K562 (cell line): Measurements from ENCODE around the gene HSD17B3. TPM values are rescaled to one million over a fixed set of nuclear protein-coding genes. Genes with fewer than 3 reads are reported as not detected.

Source experiments
- ATAC-seq: fragments of 200-7000 bp; cut with Tn5 transposase; 3 replicates; pipeline ENCODE4 v1.9.1; 2020; ENCODE audit warnings: moderate library complexity
- BruUV-seq: library from RNA; stranded (reverse); fragments of 400-500 nt; replicated peaks from 2 replicates; lab custom pipeline; 2021; lab: Mats Ljungman, UMichigan
- CTCF ChIA-PET: fragments of 300-600 bp; formaldehyde crosslinking; extraction: SDS; loops from one replicate; lab custom pipeline; 2021; ENCODE audit warnings: low intra/inter-chr PET ratio; lab: Yijun Ruan, JAX
- POLR2A ChIA-PET: fragments of 300-600, 350-650 bp; sonication (Branson Sonifier 250); formaldehyde crosslinking; extraction: SDS; loops from one replicate; lab custom pipeline; 2021; ENCODE audit warnings: antibody characterized with exemption, inconsistent platforms; lab: Yijun Ruan, JAX
- DNase-seq, 4 experiments: peaks; one replicate each; pipeline versions ENCODE4 v3.0.0 to v3.0.0-alpha.2; 2011 to 2018; ENCODE audit warnings: low spot score in 3 of 4, mixed read lengths in 3 of 4; ENCODE audit errors: extremely low read depth in 1 of 4
- FAIRE-seq: peaks from 2 replicates; lab custom pipeline; 2011; peaks lifted over from hg19 to GRCh38; lab: Jason Lieb, UNC
- H2AFZ ChIP-seq: 2 replicates; pipeline ENCODE4 v1.6.0; 2011; ENCODE audit warnings: low read depth, low read length, control low read depth, inconsistent platforms
- H3K27ac ChIP-seq: fragments of 200-600 bp; 3 replicates; pipeline ENCODE4 v1.8.0; 2011; ENCODE audit warnings: low read depth, mild to moderate bottlenecking, control low read depth, inconsistent platforms, low read length, moderate library complexity, mixed read lengths; ENCODE audit errors: extremely low read depth
- H3K27me3 ChIP-seq, 2 experiments: fragments of 300-600 bp in 1 of 2; 2 replicates in 1 of 2; 3 replicates in 1 of 2; pipeline versions ENCODE4 v1.6.0 to v1.8.0; 2011; ENCODE audit warnings: inconsistent platforms in 2 of 2, low read length in 2 of 2, mild to moderate bottlenecking in 1 of 2, mixed read lengths in 1 of 2, moderate library complexity in 1 of 2; ENCODE audit not compliant: control insufficient read depth in 2 of 2, insufficient read depth in 2 of 2
- H3K36me3 ChIP-seq: fragments of 300-600 bp; 3 replicates; pipeline ENCODE4 v1.8.0; 2011; ENCODE audit warnings: mild to moderate bottlenecking, low read length, inconsistent platforms; ENCODE audit not compliant: control insufficient read depth, insufficient read depth
- H3K4me1 ChIP-seq, 2 experiments: fragments of 200-600 bp in 1 of 2; replicated peaks in 1 of 2; 2 replicates in 1 of 2; 3 replicates in 1 of 2; pipeline versions ENCODE4 v1.5.1 to v1.8.0; 2011; ENCODE audit warnings: inconsistent platforms in 2 of 2, low read length in 2 of 2, mild to moderate bottlenecking in 1 of 2, mixed read lengths in 1 of 2, moderate library complexity in 1 of 2; ENCODE audit not compliant: control insufficient read depth in 2 of 2, insufficient read depth in 2 of 2
- H3K4me2 ChIP-seq: 2 replicates; pipeline ENCODE4 v1.6.1; 2011; ENCODE audit warnings: low read length, control low read depth, inconsistent platforms, mixed read lengths; ENCODE audit not compliant: insufficient read depth
- H3K4me3 ChIP-seq: fragments of 200-600 bp; sonication (generic), shearing (Covaris generic); 2 replicates; pipeline ENCODE4 v1.5.1; 2016; ENCODE audit warnings: control low read depth, inconsistent platforms
- H3K79me2 ChIP-seq: fragments of 200-600 bp; 3 replicates; pipeline ENCODE4 v1.8.0; 2011; ENCODE audit warnings: low read length, inconsistent platforms; ENCODE audit not compliant: control insufficient read depth, insufficient read depth
- H3K9ac ChIP-seq, 2 experiments: 2 replicates each; pipeline versions ENCODE4 v1.6.0 to v1.6.1; 2011; ENCODE audit warnings: low read depth in 2 of 2, low read length in 2 of 2, control low read depth in 1 of 2, inconsistent platforms in 1 of 2, mild to moderate bottlenecking in 1 of 2, mixed read lengths in 1 of 2; ENCODE audit not compliant: insufficient read depth in 1 of 2
- H3K9me1 ChIP-seq: one replicate; pipeline ENCODE4 v1.6.0; 2011; ENCODE audit warnings: inconsistent platforms, mild to moderate bottlenecking, low read length, moderate library complexity; ENCODE audit not compliant: control insufficient read depth, insufficient read depth
- H3K9me3 ChIP-seq: replicated peaks from 2 replicates; pipeline ENCODE4 v1.5.1; 2011; ENCODE audit warnings: low read depth, low read length, inconsistent platforms; ENCODE audit not compliant: control insufficient read depth, insufficient read depth
- H4K20me1 ChIP-seq: replicated peaks from 2 replicates; pipeline ENCODE4 v1.6.1; 2011; ENCODE audit warnings: low read length, inconsistent platforms, mixed read lengths; ENCODE audit not compliant: control insufficient read depth, insufficient read depth
- CTCF ChIP-seq, 3 experiments: IDR thresholded peaks in 2 of 3; conservative IDR thresholded peaks in 1 of 3; 2 replicates each; pipeline ENCODE4 v1.5.1; 2011 to 2012; ENCODE audit warnings: low read length in 3 of 3, mild to moderate bottlenecking in 3 of 3, control low read depth in 2 of 3, improper control_type of control experiment in 1 of 3, inconsistent platforms in 1 of 3, low read depth in 1 of 3, mixed read lengths in 1 of 3, moderate library complexity in 1 of 3; ENCODE audit not compliant: insufficient read depth in 2 of 3
- KAT7 ChIP-seq: sonication (generic); formaldehyde crosslinking; IDR thresholded peaks from 2 replicates; pipeline ENCODE4 v1.8.0; 2022; ENCODE audit warnings: missing genetic modification reagents, mild to moderate bottlenecking, borderline replicate concordance
- KLF16 ChIP-seq: IDR thresholded peaks from 2 replicates; pipeline ENCODE4 v1.6.1; 2016; ENCODE audit warnings: antibody characterized with exemption
- RAD21 ChIP-seq, 2 experiments: fragments of 250-450 bp in 1 of 2; fragments of 450-650 bp in 1 of 2; sonication (Bioruptor Pico) in 1 of 2; formaldehyde crosslinking in 1 of 2; IDR thresholded peaks in 1 of 2; conservative IDR thresholded peaks in 1 of 2; 2 replicates each; pipeline versions ENCODE4 v1.4.0 to v1.8.0; 2020 to 2022; ENCODE audit warnings: mild to moderate bottlenecking in 2 of 2, moderate library complexity in 1 of 2
- SMC3 ChIP-seq: conservative IDR thresholded peaks from 2 replicates; pipeline ENCODE4 v1.6.1; 2011; ENCODE audit warnings: low read depth, low read length, improper control_type of control experiment; ENCODE audit not compliant: insufficient read depth
- STAG1 ChIP-seq: sonication (generic); formaldehyde crosslinking; IDR thresholded peaks from 2 replicates; pipeline ENCODE4 v1.5.0; 2020; ENCODE audit warnings: missing genetic modification reagents, borderline replicate concordance
- ZFP91 ChIP-seq: sonication (generic); formaldehyde crosslinking; IDR thresholded peaks from 2 replicates; pipeline ENCODE4 v1.8.0; 2022; ENCODE audit warnings: mild to moderate bottlenecking, missing genetic modification reagents
- ZNF239 ChIP-seq: fragments of 250-450 bp; sonication (Bioruptor Pico); IDR thresholded peaks from 2 replicates; pipeline ENCODE4 v1.4.0; 2020; ENCODE audit warnings: mild to moderate bottlenecking
- WGBS: fragments of 100-300 bp; shearing (Covaris generic); methylation state at CpG from one replicate; pipeline ENCODE4 v1.1.6; 2016; ENCODE audit warnings: low coverage, mixed read lengths; ENCODE audit not compliant: insufficient coverage; ENCODE audit errors: missing lambda C conversion rate; 5-methylcytosine and 5-hydroxymethylcytosine counted together
- in situ Hi-C: fragments of 300-500 bp; cut with MboI; formaldehyde crosslinking; loops from 4 replicates; pipeline ENCODE4 v1.15.0; 2018; ENCODE audit warnings: inconsistent platforms, mixed read lengths
- intact Hi-C: fragments of 100-400 bp; cut with micrococcal nuclease; formaldehyde crosslinking; loops from 2 replicates; pipeline ENCODE4 v1.14.2; 2022
- polyA plus RNA-seq, 8 experiments: library from polyadenylated mRNA; depleted of rRNA in 4 of 8; stranded (reverse) in 5 of 8; unstranded in 3 of 8; fragments of >200 nt; fragmentation: Nextera tagmentation in 2 of 8; fragmentation: Illumina TruSeq in 1 of 8; extraction: Ambion mirVana in 2 of 8; extraction: Trizol in 1 of 8; gene quantifications; 2 replicates each; pipeline versions ENCODE4 v1.2.1 to v1.2.3, GENCODE V29; 2011 to 2014; ENCODE audit warnings: inconsistent platforms in 1 of 8, missing spikeins in 1 of 8
- total RNA-seq, 7 experiments: library from RNA; depleted of rRNA in 6 of 7; stranded (reverse); fragments of >200 nt in 6 of 7; fragmentation: Illumina TruSeq in 2 of 7; extraction: Trizol in 2 of 7; gene quantifications; 2 replicates each; pipeline versions ENCODE4 v1.2.1 to v1.2.3, GENCODE V29; 2011 to 2021; ENCODE audit warnings: low replicate concordance in 1 of 7

The HSD17B3 gene
- total and polyA plus RNA-seq, 9 of the 15 experiments (the other 6 are each of a cell fraction or from before 2014, with no cell fraction given), result not detected

- peak; percentile 93 for ATAC-seq
- in situ Hi-C loops (no loop called here), intact Hi-C loops (loop anchor here (1.0 to 10.0 kb wide), 2 partner anchors 85 to 432 kb away; no protein-coding TSS in a partner anchor)
- no TSS peak for BruUV-seq
- H3K4me3 ChIP-seq, result no peak overlapping the region
- H2AFZ ChIP-seq, result no peak overlapping the region
- H3K4me1 ChIP-seq, result no peaks in the 10 kb centered on the region; a peak in 1 of 5 replicates
- POLR2A ChIA-PET, result interaction anchor here (0.5 to 1.0 kb wide), 3 partner anchors 13 to 467 kb away, joined by 3 to 4 read pairs (median 3); no protein-coding TSS in a partner anchor
- WGBS, result 13% methylated on average over 14 of the region's 14 CpGs
- FAIRE-seq, result peak; percentile 80
- peak; percentile 32 to 62 (median 48) for DNase-seq
- H3K79me2 ChIP-seq, result no peaks in the 10 kb centered on the region
- no peaks in the 10 kb centered on the region for H3K9me1 ChIP-seq
- no peak overlapping the region for H3K9ac ChIP-seq
- no peaks in the 10 kb centered on the region for H3K9me3 ChIP-seq
- CTCF ChIA-PET, result interaction anchor here (1.4 to 2.2 kb wide), 2 partner anchors 85 to 434 kb away, joined by 3 to 21 read pairs; no protein-coding TSS in a partner anchor
- H3K36me3 ChIP-seq, result no peaks in the 10 kb centered on the region
- H3K27ac ChIP-seq, result no peak overlapping the region
- H3K4me2 ChIP-seq, result no peak overlapping the region
- no peaks in the 10 kb centered on the region for H4K20me1 ChIP-seq
- peaks cover 2 to 13% of the 10 kb centered on the region in 2 experiments; a peak in 3 of 5 replicates for H3K27me3 ChIP-seq
- TF ChIP-seq STAG1 (CRISPR knock-in tag) (peak; percentile 32; the same call in 1 of the 2 replicates), ZFP91 (CRISPR knock-in tag) (no peak), CTCF (IDR thresholded peaks at IDR 0.05 in 2 of 3, conservative IDR thresholded peaks at IDR 0.05 in 1 of 3; ENCODE audit: insufficient read depth in 2 of 3, low read depth in 1 of 3, low read length in 3 of 3) (peak; percentile 75 to 88 (median 88)), SMC3 (0 out of 2 replicates have a peak, but pooled peaks have one; percentile 42), KLF16 (0 out of 2 replicates have a peak, but pooled peaks have one; percentile 28), RAD21 (CRISPR knock-in tag; conservative IDR thresholded peaks at IDR 0.05 in 1 of 2, IDR thresholded peaks at IDR 0.05 in 1 of 2) (peak; percentile 53 to 81), KAT7 (CRISPR knock-in tag) (no peak), ZNF239 (CRISPR knock-in tag) (no peak)
These were observed 69.3 kb downstream of the HSD17B3 start for GRCh38 chr9:96232539-96233241.
